ENCODE results near the gene PRORP. TPM values are rescaled to one million over a fixed set of nuclear protein-coding genes. Genes with fewer than 3 reads are reported as not detected.
"Not testable (repeated sequence)": the region's sequence is repeated elsewhere in the genome, so short reads cannot be mapped to it uniquely, and the experiment has no call there.

The PRORP gene
- 10 to 100 TPM; 25.2 to 27.6 TPM for total RNA-seq
- long read RNA-seq, full-length matches to known transcripts = 11 of 15 reads
- long read RNA-seq, partial matches to known transcripts = 3 of 15 reads
- long read RNA-seq, other reads (novel, unspliced or antisense) = 1 of 15 reads

GRCh38 chr14:35121887-35122695, at the start of gene PRORP, which contains the start of gene PPP2R3C:
Gene PRORP, plus strand, starts transcription at chr14:35122552. Its CDS starts 694 bp downstream, at chr14:35123246.
Gene PPP2R3C, minus strand, starts transcription at chr14:35121990. Its CDS starts 31 bp downstream, at chr14:35121959.
- peak; percentile 91 to 97 for DNase-seq
- peak; percentile 85 for ATAC-seq
- intact Hi-C loops (cut with DNase I, micrococcal nuclease) = loop anchor here in 1 of 2 donors (5.0 kb wide), 1 partner anchor 290 kb away; no protein-coding TSS in a partner anchor

GRCh38 chr14:35073486-35073885, 48.9 kb upstream of the PRORP start:
- intact Hi-C loops (cut with DNase I, micrococcal nuclease) = no loop called here
- ATAC-seq = no peak
- no peak for DNase-seq

GRCh38 chr14:35078082-35078481, 44.3 kb upstream of the PRORP start:
- intact Hi-C loops (cut with DNase I, micrococcal nuclease) = no loop called here
- peak; percentile 96 for ATAC-seq
- DNase-seq = no peak

GRCh38 chr14:35079742-35080141, 42.6 kb upstream of the PRORP start:
- intact Hi-C loops (cut with DNase I, micrococcal nuclease) = no loop called here
- no peak for DNase-seq
- ATAC-seq = peak; percentile 46

GRCh38 chr14:35083530-35084150, 38.7 kb upstream of the PRORP start:
- intact Hi-C loops (cut with DNase I, micrococcal nuclease) = no loop called here
- ATAC-seq (peak; percentile 83), DNase-seq (peak; percentile 40 to 41)

GRCh38 chr14:35085441-35085840, 36.9 kb upstream of the PRORP start:
- no peak for DNase-seq
- no peak for ATAC-seq
- intact Hi-C loops (cut with DNase I, micrococcal nuclease) = no loop called here

- DNase-seq (no peak), ATAC-seq (no peak)
- intact Hi-C loops (cut with DNase I, micrococcal nuclease) = no loop called here
These were observed 33.8 kb upstream of the PRORP start for GRCh38 chr14:35088514-35088913.

GRCh38 chr14:35094645-35095044, 27.7 kb upstream of the PRORP start:
- DNase-seq; intact Hi-C loops (cut with DNase I, micrococcal nuclease): not testable (repeated sequence)

GRCh38 chr14:35107866-35108265, 14.5 kb upstream of the PRORP start:
- intact Hi-C loops (cut with DNase I, micrococcal nuclease) = no loop called here
- DNase-seq (no peak), ATAC-seq (no peak)

More at GRCh38 chr14:35094645-35095044, 27.7 kb upstream of the PRORP start:
- ATAC-seq = not testable (repeated sequence)

GRCh38 chr14:35112641-35113040, 9.7 kb upstream of the PRORP start:
- intact Hi-C loops (cut with DNase I, micrococcal nuclease) = no loop called here
- no peak for ATAC-seq

GRCh38 chr14:35113308-35113950, 8.9 kb upstream of the PRORP start:
- intact Hi-C loops (cut with DNase I, micrococcal nuclease) = no loop called here
- no peak for ATAC-seq
- DNase-seq = no peak

More at GRCh38 chr14:35112641-35113040, 9.7 kb upstream of the PRORP start:
- DNase-seq = no peak

GRCh38 chr14:35114036-35114435, 8.3 kb upstream of the PRORP start:
- no peak for DNase-seq
- no peak for ATAC-seq
- intact Hi-C loops (cut with DNase I, micrococcal nuclease) = no loop called here

GRCh38 chr14:35116242-35116641, 6.1 kb upstream of the PRORP start:
- ATAC-seq (no peak), DNase-seq (no peak)
- intact Hi-C loops (cut with DNase I, micrococcal nuclease) = no loop called here

- no peak for ATAC-seq
- intact Hi-C loops (cut with DNase I, micrococcal nuclease) = no loop called here
These were observed 5.2 kb upstream of the PRORP start for GRCh38 chr14:35117112-35117511.

GRCh38 chr14:35121026-35121886, 1.1 kb upstream of the PRORP start:
- intact Hi-C loops (cut with DNase I, micrococcal nuclease) = loop anchor here in 1 of 2 donors (5.0 kb wide), 1 partner anchor 291 kb away; no protein-coding TSS in a partner anchor
- DNase-seq = peak in 1 of 2 donors; percentile 46
- ATAC-seq = peak; percentile 1

More at GRCh38 chr14:35117112-35117511, 5.2 kb upstream of the PRORP start:
- DNase-seq = no peak

GRCh38 chr14:35122696-35123387, 490 bp downstream of the PRORP start:
- intact Hi-C loops (cut with DNase I, micrococcal nuclease) = loop anchor here in 1 of 2 donors (5.0 kb wide), 1 partner anchor 289 kb away; no protein-coding TSS in a partner anchor
- peak; percentile 38 for ATAC-seq
- DNase-seq = peak in 1 of 2 donors; percentile 25

- ATAC-seq (no peak), DNase-seq (no peak)
- intact Hi-C loops (cut with DNase I, micrococcal nuclease) = loop anchor here in 1 of 2 donors (5.0 kb wide), 1 partner anchor 289 kb away; no protein-coding TSS in a partner anchor
These were observed 994 bp downstream of the PRORP start for GRCh38 chr14:35123388-35123703.

GRCh38 chr14:35124127-35124526, 1.8 kb downstream of the PRORP start:
- DNase-seq = no peak
- no peak for ATAC-seq
- intact Hi-C loops (cut with DNase I, micrococcal nuclease) = loop anchor here in 1 of 2 donors (5.0 kb wide), 1 partner anchor 288 kb away; no protein-coding TSS in a partner anchor
